DOHH2 (cell line): ENCODE measurements around the gene TMEM14C.

ENCODE experiments used
- H3F3A ChIP-seq: fragments of 200-600 bp; sonication (generic), shearing (Covaris generic); 2 replicates; pipeline ENCODE4 v1.6.0; 2016; ENCODE audit warnings: antibody characterized with exemption, mild to moderate bottlenecking; ENCODE audit not compliant: control insufficient read depth, insufficient read depth
- H3K27ac ChIP-seq: fragments of 200-600 bp; sonication (generic); 2 replicates; pipeline ENCODE4 v1.5.1; 2014; ENCODE audit warnings: low read depth, mild to moderate bottlenecking, low read length, moderate library complexity
- H3K27me3 ChIP-seq: fragments of 200-600 bp; sonication (generic); 2 replicates; pipeline ENCODE4 v1.6.1; 2014; ENCODE audit warnings: mild to moderate bottlenecking, low read length, mixed read lengths; ENCODE audit not compliant: control insufficient read depth
- H3K36me3 ChIP-seq: fragments of 200-600 bp; sonication (generic); 2 replicates; pipeline ENCODE4 v1.6.1; 2014; ENCODE audit warnings: mild to moderate bottlenecking, low read length, moderate library complexity, mixed read lengths; ENCODE audit not compliant: control insufficient read depth
- H3K4me1 ChIP-seq: fragments of 200-600 bp; sonication (generic); 2 replicates; pipeline ENCODE4 v1.6.1; 2014; ENCODE audit warnings: mild to moderate bottlenecking, low read length, mixed read lengths; ENCODE audit not compliant: control insufficient read depth
- H3K4me2 ChIP-seq: fragments of 200-600 bp; sonication (generic); 2 replicates; pipeline ENCODE4 v1.6.0; 2014; ENCODE audit warnings: mild to moderate bottlenecking, low read length, moderate library complexity
- H3K4me3 ChIP-seq: fragments of 200-600 bp; sonication (generic); 2 replicates; pipeline ENCODE4 v1.5.1; 2014; ENCODE audit warnings: mild to moderate bottlenecking, low read length, mixed read lengths
- H3K79me2 ChIP-seq: fragments of 200-600 bp; sonication (generic); 2 replicates; pipeline ENCODE4 v1.6.1; 2014; ENCODE audit warnings: mild to moderate bottlenecking, low read length, mixed read lengths; ENCODE audit not compliant: control insufficient read depth
- H3K9me2 ChIP-seq: fragments of 200-600 bp; sonication (generic); replicated peaks from 2 replicates; pipeline ENCODE4 v1.6.1; 2014; ENCODE audit warnings: mild to moderate bottlenecking, low read length, mixed read lengths; ENCODE audit not compliant: control insufficient read depth
- H3K9me3 ChIP-seq: fragments of 200-600 bp; sonication (generic); 2 replicates; pipeline ENCODE4 v1.6.1; 2014; ENCODE audit warnings: antibody characterized with exemption, low read length, mixed read lengths; ENCODE audit not compliant: control insufficient read depth, insufficient read depth
- H4K20me1 ChIP-seq: fragments of 200-600 bp; sonication (generic); 2 replicates; pipeline ENCODE4 v1.6.0; 2014; ENCODE audit warnings: low read depth, mild to moderate bottlenecking, antibody characterized with exemption, low read length, moderate library complexity; ENCODE audit not compliant: control insufficient read depth, insufficient read depth
- CTCF ChIP-seq: fragments of 200-600 bp; sonication (generic); IDR thresholded peaks from one replicate; pipeline ENCODE4 v1.5.1; 2014; ENCODE audit warnings: antibody characterized with exemption, mild to moderate bottlenecking, low read depth, low read length; ENCODE audit not compliant: poor library complexity, severe bottlenecking
- EZH2phosphoT487 ChIP-seq: fragments of 200-600 bp; sonication (generic); IDR thresholded peaks from 2 replicates; pipeline ENCODE4 v1.6.1; 2017; ENCODE audit warnings: borderline replicate concordance, mild to moderate bottlenecking, antibody characterized with exemption, low read length, moderate library complexity, mixed read lengths

Gene TMEM14C

DNA sequence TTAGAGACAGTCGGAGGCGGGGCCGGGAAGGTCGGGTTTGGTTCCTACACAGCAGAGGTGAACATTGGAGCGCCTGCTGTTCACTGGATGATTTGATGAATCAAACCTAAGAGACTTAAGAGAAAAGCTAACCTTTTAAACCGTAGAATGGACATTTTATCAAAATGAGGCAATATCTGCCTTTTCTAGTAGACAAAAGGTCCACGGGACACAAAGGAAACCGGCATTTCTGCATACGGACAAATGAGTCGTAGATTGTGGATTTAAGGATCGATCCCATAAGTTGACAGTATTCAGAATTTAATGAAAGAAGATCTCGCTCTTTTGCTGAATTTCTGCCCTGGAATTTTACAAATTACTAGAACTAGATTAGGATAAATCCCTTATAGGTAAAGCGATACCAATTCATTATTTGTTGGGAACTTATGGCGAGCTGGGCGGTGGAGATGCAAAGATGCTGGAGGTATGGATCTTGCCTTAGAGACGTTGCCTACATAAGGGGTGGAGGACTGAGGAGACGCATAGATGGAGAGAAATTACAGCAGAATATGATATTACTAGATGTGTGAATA, 27.7 kb upstream of the TMEM14C start:
- no peaks in the 10 kb centered on the region for H3K9me3 ChIP-seq
- peaks cover 73% of the 10 kb centered on the region for H3K79me2 ChIP-seq
- no peaks in the 10 kb centered on the region for H3K27me3 ChIP-seq
- peaks cover 21% of the 10 kb centered on the region for H3K4me1 ChIP-seq
- peak overlapping the region; percentile 67 for H3K4me2 ChIP-seq
- peak overlapping the region; percentile 82 for H3K27ac ChIP-seq
- H3K4me3 ChIP-seq: peak overlapping the region; percentile 79
- no peaks in the 10 kb centered on the region for H4K20me1 ChIP-seq
- H3K9me2 ChIP-seq: no peaks in the 10 kb centered on the region
- H3K36me3 ChIP-seq: peaks cover 40% of the 10 kb centered on the region
- peaks cover 3% of the 10 kb centered on the region for H3F3A ChIP-seq
- no peak for TF ChIP-seq EZH2phosphoT487
- no peak for TF ChIP-seq CTCF

DNA sequence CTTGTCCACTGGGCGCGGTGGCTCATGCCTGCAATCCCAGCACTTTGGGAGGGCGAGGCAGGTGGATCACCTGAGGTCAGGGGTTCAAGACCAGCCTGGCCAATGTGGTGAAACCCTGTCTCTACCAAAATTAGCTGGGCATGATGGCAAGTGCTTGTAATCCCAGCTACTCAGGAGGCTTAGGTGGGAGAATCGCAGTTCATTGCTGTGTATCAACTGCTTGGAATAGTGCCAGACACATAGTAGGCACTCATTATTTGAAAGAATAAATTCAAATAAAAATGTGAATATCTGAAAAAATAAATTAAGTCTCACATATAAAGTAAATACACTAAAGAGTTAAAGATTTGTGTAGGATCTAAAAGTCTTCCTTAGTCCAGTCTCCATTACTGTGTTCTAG, 26.2 kb upstream of the TMEM14C start:
- Histone ChIP-seq H3K36me3 (peaks cover 54% of the 10 kb centered on the region), H3K4me2 (peak overlapping the region; percentile 67), H3F3A (peaks cover 3% of the 10 kb centered on the region; the same call in 1 of the 2 replicates), H3K9me3 (no peaks in the 10 kb centered on the region), H3K9me2 (no peaks in the 10 kb centered on the region), H3K4me3 (peak overlapping the region; percentile 79), H3K4me1 (peaks cover 21% of the 10 kb centered on the region), H3K79me2 (peaks cover 79% of the 10 kb centered on the region), H3K27me3 (no peaks in the 10 kb centered on the region), H4K20me1 (no peaks in the 10 kb centered on the region), H3K27ac (no peak overlapping the region)
- no peak for TF ChIP-seq CTCF
- no peak for TF ChIP-seq EZH2phosphoT487

- no peaks in the 10 kb centered on the region for H3K79me2 ChIP-seq
These were observed 8.9 kb upstream of the TMEM14C start for GRCh38 chr6:10713962-10714361.

More at GRCh38 chr6:10713962-10714361, 8.9 kb upstream of the TMEM14C start:
- Histone ChIP-seq H3F3A (peaks cover 22% of the 10 kb centered on the region), H4K20me1 (no peaks in the 10 kb centered on the region), H3K9me2 (no peaks in the 10 kb centered on the region), H3K9me3 (peaks cover 12% of the 10 kb centered on the region), H3K4me1 (no peaks in the 10 kb centered on the region), H3K4me2 (no peak overlapping the region), H3K4me3 (no peak overlapping the region), H3K27ac (no peak overlapping the region), H3K27me3 (no peaks in the 10 kb centered on the region), H3K36me3 (peaks cover 22% of the 10 kb centered on the region)
- TF ChIP-seq EZH2phosphoT487 (no peak), CTCF (no peak)
